Measurements from ENCODE around the gene CDH3.
A peak's percentile ranks its signal among the peaks of the same experiment; 100 is the strongest.

The CDH3 gene

DNA sequence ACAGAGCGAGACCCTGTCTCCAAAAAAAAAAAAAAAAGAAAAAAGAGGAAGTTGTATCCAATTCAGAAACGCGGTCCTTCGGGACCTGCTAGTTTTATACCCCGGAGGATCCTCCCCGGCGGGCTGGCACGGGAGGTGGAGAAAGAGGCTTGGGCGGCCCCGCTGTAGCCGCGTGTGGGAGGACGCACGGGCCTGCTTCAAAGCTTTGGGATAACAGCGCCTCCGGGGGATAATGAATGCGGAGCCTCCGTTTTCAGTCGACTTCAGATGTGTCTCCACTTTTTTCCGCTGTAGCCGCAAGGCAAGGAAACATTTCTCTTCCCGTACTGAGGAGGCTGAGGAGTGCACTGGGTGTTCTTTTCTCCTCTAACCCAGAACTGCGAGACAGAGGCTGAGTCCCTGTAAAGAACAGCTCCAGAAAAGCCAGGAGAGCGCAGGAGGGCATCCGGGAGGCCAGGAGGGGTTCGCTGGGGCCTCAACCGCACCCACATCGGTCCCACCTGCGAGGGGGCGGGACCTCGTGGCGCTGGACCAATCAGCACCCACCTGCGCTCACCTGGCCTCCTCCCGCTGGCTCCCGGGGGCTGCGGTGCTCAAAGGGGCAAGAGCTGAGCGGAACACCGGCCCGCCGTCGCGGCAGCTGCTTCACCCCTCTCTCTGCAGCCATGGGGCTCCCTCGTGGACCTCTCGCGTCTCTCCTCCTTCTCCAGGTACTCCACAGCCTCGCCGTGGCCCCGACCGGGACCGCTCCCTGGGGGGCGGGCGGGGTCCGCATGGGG is at the start of gene CDH3:
CDH3 (plus strand) TSS at position 596 of the 779 bp plus-strand sequence; CDS start at position 666, 70 bp downstream.
- DNase-seq, result peak; percentile 6

DNA sequence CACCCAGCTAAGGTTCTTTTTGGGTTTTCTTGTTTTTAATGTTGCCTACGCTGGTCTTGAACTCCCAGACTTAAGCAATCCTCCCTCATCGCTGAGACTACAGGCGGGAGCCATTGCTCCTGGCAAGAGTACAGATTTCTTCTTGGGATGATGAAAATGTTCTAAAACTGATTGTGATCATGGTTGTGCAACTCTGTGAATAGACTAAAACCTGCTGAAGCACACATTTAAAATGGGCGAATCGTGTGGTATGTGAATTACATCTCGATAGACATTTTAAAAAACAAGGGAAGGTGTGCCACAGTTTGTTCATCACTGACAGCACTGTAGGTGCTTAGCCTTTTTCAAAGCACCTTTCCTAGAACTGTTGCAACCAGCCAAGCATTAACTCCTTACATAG is 48.8 kb upstream of the CDH3 start:
- no peak for DNase-seq

DNA sequence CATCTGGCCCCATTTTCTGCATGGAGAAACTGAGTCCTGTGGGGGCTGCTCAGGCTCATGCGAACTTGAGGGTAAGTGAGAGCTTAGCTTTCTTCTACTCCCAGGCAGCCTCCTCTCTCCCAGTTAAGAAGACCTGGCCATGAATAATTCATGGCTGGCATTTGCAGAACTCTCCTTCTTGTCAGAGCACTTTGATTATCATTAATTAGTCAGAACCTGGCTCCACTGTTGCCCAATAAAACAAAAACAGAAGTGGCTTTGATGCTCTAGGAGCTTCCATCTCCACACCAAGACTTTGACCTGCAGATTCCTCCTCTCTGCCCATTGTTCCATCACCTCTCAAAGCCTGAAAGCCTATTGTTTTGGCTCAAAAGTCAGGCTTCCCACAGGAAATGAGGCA is 45.5 kb upstream of the CDH3 start:
- no peak for DNase-seq

DNA sequence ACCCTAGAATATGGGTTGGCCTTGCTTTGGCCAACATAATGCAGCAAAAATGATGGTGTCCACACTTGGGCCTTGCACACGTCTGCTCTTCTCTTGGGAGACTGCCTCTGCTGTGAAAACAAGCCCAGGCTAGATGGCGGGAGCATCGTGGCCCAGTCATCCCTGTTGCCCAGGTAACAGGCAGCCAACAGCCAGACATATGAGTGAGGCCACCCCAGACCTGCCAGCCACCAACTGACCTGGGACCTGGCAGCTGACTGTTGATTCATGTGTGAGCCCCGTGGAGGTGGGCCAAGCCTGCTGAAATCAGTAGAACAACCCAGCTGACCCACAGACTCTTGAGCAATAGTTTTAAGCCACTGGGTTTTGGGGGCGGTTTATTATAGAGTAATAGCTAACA is 39.4 kb upstream of the CDH3 start:
- no peak for DNase-seq

DNA sequence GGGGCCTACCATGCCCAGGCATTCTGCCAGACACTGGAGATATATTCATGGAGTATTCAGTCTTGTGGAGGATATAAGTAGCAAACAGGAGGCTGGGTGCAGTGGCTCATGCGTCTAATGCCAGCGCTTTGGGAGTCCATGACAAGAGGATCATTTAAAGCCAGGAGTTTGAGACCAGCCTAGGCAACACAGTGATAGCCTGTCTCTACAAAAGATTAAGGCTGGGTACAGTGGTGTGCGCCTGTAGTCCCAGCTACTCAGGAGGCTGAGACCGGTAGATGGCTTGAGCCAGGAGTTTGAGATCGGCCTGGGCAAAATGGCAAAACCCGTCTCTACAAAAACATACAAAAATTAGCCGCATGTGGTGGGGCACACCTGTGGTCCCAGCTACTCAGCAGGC is 37.7 kb upstream of the CDH3 start:
- no peak for DNase-seq

DNA sequence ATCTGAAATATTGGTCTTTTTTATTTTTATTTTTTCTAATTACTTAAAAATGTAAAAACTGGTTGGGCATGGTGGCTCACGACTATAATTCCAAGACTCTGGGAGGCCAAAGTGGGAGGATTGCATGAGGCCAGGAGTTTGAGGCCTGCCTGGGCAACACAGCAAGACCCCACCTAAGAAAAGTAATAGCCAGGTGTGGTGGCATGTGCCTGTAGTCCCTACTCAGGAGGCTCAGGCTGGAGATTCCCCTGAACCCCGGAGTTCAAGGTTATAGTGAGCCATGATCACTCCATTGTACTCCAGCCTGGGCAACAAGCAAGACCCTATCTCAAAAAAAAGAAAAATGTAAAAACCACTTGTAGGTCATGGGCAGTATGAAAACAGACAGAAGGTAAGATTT is 36.8 kb upstream of the CDH3 start:
- DNase-seq, result no peak

DNA sequence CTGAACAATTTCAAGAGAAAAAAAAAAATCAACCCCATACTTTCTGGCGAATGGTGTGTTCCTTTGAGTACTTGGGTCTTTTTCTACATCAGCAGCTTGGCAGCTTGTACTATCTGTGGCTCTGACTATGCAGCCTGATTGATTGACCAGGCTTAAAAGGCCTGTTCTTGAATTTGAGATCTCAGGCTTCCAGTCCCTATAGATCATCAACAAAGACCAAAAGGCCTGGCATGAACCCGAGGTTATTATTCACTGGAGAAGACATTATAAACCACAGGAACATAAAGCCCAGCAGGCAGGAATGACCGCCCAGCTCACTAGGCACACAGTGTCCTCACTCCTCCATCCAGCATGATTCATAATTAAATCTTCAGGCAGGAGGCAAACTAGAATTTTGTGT is 32.1 kb upstream of the CDH3 start:
- DNase-seq, result no peak

DNA sequence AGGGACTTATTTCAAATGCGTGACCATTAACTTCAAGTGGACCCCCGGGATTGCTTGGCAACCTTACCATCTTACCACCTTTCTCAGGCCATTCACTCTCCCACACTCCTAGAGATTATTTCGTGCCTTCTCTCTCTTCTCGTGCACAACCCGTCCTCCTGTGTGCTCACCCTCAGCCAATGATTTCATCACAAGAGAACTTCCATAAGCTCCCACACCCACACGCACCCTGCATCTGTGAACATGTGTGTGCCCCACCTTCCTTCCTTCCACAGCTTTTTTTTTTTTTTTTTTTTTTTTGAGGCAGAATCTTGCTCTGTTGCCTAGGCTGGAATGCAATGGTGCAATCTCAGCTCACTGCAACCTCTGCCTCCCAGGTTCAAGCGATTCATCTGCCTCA is 27.4 kb upstream of the CDH3 start:
- no peak for DNase-seq

DNA sequence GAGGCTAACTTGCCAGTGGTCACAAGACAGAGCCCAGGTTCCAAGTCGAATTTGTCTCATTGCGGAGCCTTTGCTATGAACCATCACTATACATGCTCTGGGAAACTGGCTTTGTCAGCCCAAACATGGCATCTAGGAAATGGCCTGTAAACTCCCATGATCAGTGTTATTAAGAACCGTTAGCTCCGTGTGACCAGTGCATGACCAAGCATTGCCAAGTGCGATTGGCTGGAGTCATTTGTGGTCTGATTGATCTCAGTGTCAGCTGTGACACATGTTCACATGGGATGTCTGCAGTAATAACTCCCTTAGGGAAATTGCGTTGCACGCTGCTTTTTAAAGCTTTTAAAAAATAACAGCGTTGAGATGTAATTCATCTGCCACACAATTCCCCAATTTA is 18.6 kb upstream of the CDH3 start:
- DNase-seq, result no peak

DNA sequence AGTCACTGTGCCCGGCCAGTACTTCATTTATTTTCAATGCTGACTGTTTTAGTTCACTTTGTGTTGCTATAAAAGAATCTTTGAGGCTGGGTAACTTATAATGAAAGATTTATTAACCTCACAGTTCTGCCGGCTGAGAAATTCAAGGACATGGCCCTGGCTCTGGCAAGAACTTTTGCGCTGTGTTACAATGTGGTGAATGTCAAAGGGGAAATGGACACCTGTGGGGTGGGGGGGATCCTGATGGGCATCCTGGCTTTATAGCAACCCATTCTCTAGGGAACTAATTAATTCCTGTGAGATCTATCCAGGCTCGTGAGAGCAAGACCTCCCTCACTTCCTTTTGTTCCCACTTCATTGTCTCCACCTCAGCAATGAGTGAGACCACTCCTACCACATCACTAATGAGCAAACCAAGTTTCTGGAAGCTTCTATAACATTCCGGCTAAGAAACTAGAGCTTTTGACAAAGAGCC is 17.1 kb upstream of the CDH3 start:
- DNase-seq, result no peak

DNA sequence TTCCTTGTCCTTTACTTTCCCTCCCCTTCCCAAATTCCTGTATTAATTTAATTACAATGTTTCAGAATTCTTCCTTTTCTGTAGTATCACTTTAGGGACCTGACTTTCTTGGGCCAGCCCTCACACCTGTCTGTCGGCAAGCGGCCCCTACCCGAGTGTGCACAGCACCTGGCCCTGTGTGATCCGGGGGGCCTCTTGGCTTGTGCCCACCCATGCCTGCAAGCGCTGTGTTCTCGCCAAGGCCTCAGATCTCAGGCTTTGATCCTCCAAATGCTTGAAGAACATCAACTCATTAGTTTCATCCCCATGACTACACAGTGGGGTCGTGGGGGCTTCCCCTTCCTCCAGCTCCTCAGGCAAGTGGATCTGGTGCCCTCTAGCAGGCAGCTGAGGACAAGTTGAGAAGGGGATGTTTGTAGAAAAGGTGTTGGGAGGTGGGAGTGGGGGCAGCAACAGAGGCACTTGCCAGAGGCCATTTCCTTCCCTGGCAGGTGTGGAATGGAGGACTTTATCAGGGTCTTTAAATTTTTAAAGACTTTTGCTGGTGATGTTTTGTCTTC is 15.7 kb upstream of the CDH3 start:
- DNase-seq, result no peak

DNA sequence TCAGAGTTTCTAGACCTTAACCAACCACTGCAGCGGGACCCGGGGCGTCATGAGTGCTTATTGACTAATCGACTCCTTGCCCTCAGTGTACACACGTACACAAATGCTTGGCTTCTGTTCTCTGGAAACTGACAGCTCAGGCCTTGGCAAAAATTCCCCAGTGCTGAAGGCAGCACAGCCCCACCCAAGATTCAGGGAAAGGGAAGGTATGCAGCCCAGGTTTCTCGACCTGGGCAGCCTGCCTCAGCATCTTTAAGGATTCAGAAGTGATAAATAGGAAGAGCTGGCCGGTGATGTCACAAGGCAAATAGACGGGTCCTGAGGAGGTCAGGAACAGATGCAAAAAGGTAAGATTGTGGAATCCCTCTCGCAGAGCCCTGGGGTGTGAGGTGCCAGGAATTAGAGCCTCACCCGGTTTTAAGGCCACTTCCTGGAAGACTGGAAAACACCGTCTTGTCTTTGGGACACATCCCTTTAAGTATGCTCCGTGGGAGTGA is 9.0 kb upstream of the CDH3 start:
- DNase-seq, result no peak

DNA sequence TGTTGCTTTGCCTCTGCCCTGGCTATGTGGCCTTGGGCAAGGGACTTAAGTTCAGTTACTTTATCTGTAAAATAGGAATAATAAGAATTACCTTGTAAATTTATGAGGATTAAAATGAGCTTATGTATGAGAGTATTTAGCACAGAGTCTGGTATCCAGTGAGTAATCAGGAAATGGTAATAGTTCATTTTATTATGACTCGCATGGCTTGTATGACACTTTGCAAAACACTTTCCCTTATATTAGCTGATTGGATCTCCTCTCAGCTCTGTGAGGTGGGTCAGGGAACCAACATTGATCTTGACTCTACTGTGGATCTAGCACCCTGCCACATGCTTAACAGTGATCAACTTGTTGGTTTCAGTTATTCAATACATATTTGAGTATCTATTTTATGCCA is 8.3 kb upstream of the CDH3 start:
- no peak for DNase-seq

DNA sequence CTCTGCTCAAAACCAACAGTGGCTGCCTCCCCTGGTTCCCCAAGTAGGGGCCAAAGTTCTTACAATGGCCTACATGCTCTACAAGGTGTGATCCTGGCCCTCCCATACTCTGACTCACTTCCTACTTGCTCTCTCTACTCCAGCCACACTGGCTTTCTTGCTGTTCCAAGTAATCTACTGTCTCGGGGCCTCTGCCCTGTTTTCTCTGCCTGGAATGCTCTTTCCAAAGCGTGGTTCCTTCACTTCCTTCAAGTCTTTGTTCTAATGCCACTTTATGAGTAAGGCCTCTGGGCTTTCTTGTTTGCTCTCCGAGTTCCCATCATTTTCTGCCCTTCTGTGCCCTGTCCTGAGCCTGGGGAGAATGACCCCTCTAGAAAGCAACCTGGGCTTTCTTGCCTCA is 4.1 kb upstream of the CDH3 start:
- DNase-seq, result no peak

DNA sequence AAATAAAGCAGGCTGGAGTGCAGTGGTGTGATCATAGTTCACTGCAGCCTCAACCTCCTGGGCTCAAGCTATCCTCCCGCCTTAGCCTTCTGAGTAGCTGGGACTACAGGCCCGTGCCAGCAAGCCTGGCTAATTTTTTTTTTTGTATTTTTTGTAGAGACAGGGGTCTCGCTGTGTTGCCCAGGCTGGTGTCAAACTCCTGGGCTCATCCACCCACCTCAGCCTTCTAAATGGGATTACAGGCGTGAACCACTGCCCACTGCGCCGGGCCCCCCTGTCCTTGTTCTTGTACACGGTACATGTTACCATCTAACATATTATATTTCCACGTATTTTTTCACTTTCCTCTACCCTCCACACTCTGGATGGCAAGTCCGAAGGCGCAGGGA is 3.1 kb upstream of the CDH3 start:
- no peak for DNase-seq

DNA sequence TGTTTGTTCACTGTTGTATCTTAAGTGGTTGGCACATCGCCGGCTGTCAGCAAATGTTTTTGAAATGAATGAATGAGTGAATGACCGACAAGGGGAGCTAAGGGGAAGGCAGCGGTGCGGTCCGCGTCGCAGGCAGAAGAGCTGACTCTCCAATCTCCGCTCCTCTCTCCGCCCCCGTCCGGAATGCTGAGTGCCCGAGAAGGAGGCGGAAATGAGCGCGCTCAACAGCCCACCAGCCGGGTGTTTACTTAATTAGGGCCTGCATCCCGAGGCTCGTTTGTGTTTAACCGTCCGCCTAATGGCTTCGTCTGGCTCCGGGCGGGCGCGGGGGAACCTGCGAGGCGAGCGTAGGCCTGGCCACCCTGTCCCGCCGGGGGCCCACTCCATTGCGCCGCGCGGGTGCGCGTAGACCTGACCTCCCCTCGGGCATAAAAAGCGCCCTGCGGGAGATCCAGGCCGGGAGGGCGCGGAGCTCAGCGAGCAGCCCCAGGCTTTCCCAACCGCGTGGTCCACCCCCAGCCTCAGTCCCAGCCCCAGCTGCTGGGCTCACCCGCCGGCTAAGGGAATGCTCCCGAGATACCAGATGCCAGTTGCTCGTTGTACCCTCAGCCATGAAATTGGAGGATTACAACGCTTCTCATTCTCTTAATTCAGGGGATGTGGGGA is 2.5 kb upstream of the CDH3 start:
- peak; percentile 20 for DNase-seq

DNA sequence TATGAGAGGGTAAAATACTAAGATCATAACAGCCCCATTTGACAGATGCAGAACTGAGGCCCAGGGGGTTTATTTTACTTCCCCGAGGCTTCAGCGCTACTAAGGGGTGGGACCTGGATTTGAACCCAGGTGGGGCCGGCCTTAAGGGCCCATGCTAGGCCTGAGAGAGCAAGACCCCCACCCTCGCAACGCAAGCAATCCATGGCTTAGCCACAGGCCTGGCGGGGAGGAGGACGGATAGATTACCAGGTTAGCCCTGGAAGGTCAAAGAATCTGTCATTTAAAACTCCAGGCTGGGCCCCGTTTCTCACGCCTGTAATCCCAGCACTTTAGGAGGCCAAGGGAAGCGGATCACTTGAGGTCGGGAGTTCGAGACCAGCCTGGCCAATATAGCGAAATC is 1.9 kb upstream of the CDH3 start:
- no peak for DNase-seq

DNA sequence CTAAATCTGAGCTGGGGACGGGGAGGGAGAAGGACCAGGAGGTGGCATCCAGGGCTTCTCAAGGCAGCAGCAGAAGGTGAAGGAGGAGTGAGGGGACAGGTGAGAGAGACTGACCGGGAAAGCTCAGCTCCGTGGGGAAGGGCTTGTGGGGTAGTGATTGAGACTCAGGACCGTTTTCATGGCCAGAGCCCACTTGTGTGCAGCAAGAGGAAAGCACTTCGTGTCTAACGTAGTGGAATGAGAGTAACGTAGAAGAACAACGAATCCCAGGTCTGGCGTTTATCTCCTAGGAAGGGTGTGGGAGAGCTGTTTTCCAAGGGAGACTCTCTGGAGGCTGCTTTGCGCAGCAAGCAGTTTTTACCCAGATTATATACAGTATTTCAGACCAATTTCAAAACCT is 1.3 kb upstream of the CDH3 start:
- DNase-seq, result no peak

DNA sequence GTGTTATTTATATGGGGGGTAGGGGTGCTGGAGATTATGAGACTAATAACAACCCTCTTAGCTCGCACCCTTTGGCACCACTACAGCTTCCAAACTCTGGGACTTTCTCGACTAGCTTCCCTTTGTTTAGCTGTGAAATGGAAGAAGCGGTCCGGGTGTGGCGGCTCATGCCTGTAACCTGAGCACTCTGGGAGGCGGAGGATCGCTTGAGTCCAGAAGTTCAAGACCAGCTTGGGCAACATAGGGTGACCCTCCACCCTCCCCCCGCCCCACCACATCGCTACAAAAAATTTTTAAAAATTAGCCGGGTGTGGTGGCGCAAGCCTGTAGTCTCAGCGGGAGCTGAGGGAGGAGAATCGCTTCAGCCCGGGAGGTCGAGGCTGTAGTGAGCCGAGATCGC is 814 bp upstream of the CDH3 start:
- DNase-seq, result no peak

DNA sequence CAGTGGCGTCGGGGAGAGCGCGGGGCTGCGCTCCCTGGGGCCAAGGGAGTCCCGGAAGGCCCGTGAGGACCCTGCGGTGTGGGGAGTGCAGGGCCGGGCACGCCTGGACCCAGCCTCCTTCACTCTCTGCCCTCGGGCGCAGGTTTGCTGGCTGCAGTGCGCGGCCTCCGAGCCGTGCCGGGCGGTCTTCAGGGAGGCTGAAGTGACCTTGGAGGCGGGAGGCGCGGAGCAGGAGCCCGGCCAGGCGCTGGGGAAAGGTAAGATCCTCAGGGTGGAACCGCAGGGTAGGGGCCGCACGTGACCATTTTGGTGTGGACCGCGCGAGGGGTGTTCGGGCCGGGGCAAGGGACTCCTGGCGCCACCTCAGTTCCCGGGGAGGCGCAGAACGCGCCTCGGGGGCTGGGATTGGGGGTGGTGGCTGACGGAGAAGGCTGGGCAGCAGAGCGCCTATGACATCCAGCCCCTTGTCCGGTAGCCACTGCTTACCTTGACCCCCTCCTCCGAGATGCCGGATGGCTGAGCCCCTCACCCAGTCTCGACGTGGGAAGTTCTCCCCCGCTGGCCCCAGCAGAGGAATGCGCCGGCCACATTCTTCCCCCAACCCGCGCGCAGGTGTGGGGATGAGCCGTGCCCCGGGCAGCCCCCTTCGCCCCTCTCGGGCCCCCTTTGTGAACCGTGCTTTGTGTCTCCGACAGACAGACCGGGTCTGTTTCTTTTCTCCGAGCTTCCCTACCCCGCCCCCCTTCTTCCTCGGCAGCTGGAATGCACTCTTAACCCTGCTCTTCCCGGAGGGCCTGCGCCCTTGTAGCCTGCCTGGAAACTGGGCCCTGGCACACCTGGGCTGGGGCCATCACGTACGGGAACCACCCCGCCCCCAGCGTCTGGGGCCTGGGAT is 631 bp downstream of the CDH3 start:
- DNase-seq, result no peak

DNA sequence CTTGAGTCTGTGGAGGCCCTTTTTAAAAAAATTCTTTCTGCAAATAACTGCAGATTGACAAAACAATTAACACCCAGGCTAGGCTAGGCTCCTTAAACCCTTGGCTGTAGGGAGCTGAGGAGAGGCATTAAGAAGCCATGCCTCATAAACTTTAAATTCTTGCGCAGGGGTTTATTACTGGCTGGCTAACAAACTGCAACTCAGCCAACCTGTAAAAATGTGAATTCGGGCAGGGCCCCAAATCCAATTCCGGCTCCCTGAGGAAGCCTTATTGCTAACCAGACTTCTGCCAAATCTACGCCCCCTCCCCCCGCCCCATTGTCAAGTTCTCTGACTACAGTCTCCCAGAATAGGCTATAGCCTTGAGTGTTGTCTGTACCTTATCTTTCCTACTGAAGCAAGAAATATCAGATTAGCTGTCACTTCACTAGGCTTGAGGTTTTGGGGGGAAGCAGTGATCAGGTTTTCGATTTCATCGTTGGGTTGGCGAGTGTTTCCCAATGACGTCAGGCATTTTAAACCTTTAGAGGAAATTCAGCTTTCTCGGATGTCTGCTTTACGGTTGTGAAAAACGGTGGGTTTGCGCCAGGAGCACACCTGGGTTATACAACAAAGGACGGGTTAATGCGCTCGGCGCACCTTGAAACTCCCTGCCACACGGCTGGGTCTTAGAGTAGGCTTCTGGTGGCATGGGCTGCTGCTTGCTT is 2.0 kb downstream of the CDH3 start:
- no peak for DNase-seq

DNA sequence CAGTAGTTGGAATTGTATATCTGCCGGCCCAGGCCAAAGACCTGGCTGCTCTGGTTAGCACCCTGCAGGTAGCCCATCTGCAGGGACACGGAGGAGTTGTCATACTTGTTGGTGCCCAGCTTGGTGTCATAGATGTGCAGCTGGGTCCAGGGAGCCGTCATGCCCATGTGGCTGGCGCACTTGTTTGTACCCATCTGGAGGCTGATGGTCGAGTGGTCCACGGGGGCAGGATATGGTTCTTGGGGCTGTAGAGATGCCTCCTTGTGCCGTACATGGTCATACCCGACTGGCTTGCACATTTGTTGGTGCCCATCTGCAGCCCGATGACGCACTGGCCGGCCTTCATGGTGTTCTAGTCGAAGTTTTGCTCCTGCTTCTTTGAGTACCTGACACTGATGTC is 6.0 kb downstream of the CDH3 start:
- DNase-seq, result no peak

DNA sequence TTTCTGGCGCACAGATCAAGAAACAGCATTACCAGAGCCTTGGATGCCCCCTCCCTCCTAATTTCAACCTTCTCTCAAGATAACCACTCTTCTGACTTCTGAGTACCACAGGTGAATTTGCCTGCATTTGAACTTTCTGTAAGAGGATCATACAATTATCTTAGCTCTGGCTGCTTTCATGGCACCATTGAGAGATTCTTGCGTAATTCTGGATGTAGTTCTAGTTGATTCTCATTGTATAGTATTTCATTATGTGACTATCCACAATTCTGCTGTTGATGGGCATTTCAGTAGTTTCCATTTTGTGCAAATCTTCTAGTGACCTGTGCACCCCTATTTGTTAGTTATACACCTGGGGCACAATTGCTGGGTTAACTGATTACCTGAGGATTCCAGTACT is 7.5 kb downstream of the CDH3 start:
- DNase-seq, result no peak

Data from NCI-H82 (cell line).